Measurements from ENCODE around the gene PRND. TPM values are rescaled to one million over a fixed set of nuclear protein-coding genes. Genes with fewer than 3 reads are reported as not detected.

PRND gene
- total and polyA plus RNA-seq, 4 donors = 0.22 to 12.1 TPM; not detected in 2

GRCh38 chr20:4708036-4708435 is 13.7 kb upstream of the PRND start:
- H3K9me3 ChIP-seq (ENCODE audit: control insufficient read depth in 4 of 4, insufficient read depth in 3 of 4, low read length in 3 of 4) = no peaks in the 10 kb centered on the region
- DNase-seq (no peak), ATAC-seq (ENCODE audit: insufficient read depth, low FRiP score) (no peak)
- WGBS, 2 donors = 86 to 94% methylated on average over 3 of the region's 3 CpGs
- H3K27me3 ChIP-seq (ENCODE audit: control insufficient read depth in 3 of 3, insufficient read depth in 3 of 3, low read length in 2 of 3) = peaks cover 0 to 2% (median 0%) of the 10 kb centered on the region in 3 donors
- no peak overlapping the region for H3K4me3 ChIP-seq
- no peaks in the 10 kb centered on the region for H3K4me1 ChIP-seq (ENCODE audit: control insufficient read depth in 5 of 5, insufficient read depth in 5 of 5, low read length in 5 of 5)
- no peak overlapping the region for H3K9ac ChIP-seq (ENCODE audit: insufficient read depth in 1 of 2, low read length in 2 of 2)
- no peak overlapping the region for H3K27ac ChIP-seq (ENCODE audit: low read depth in 1 of 2, low read length in 1 of 2)
- no peaks in the 10 kb centered on the region for H3K36me3 ChIP-seq (ENCODE audit: control insufficient read depth in 4 of 4, insufficient read depth in 4 of 4, low read length in 4 of 4)
- no peak for TF ChIP-seq CTCF (IDR thresholded peaks at IDR 0.05; ENCODE audit: control extremely low read depth, extremely low read depth)

GRCh38 chr20:4708856-4709255 is 12.9 kb upstream of the PRND start:
- Histone ChIP-seq H3K4me3 (no peak overlapping the region), H3K4me1 (ENCODE audit: control insufficient read depth in 5 of 5, insufficient read depth in 5 of 5, low read length in 5 of 5) (no peaks in the 10 kb centered on the region), H3K36me3 (ENCODE audit: control insufficient read depth in 4 of 4, insufficient read depth in 4 of 4, low read length in 4 of 4) (no peaks in the 10 kb centered on the region), H3K9me3 (ENCODE audit: control insufficient read depth in 4 of 4, insufficient read depth in 3 of 4, low read length in 3 of 4) (no peaks in the 10 kb centered on the region), H3K9ac (ENCODE audit: insufficient read depth in 1 of 2, low read length in 2 of 2) (no peak overlapping the region), H3K27ac (ENCODE audit: low read depth in 1 of 2, low read length in 1 of 2) (no peak overlapping the region), H3K27me3 (ENCODE audit: control insufficient read depth in 3 of 3, insufficient read depth in 3 of 3, low read length in 2 of 3) (no peaks in the 10 kb centered on the region)
- no peak for TF ChIP-seq CTCF (IDR thresholded peaks at IDR 0.05; ENCODE audit: control extremely low read depth, extremely low read depth)
- 90 to 93% methylated on average over 3 of the region's 3 CpGs for WGBS, 2 donors
- DNase-seq = no peak
- ATAC-seq (ENCODE audit: insufficient read depth, low FRiP score) = no peak

- Histone ChIP-seq H3K36me3 (ENCODE audit: control insufficient read depth in 4 of 4, insufficient read depth in 4 of 4, low read length in 4 of 4) (no peaks in the 10 kb centered on the region), H3K27ac (ENCODE audit: low read depth in 1 of 2, low read length in 1 of 2) (no peak overlapping the region), H3K27me3 (ENCODE audit: control insufficient read depth in 3 of 3, insufficient read depth in 3 of 3, low read length in 2 of 3) (no peaks in the 10 kb centered on the region), H3K4me1 (ENCODE audit: control insufficient read depth in 5 of 5, insufficient read depth in 5 of 5, low read length in 5 of 5) (no peaks in the 10 kb centered on the region), H3K4me3 (no peak overlapping the region), H3K9ac (ENCODE audit: insufficient read depth in 1 of 2, low read length in 2 of 2) (no peak overlapping the region), H3K9me3 (ENCODE audit: control insufficient read depth in 4 of 4, insufficient read depth in 3 of 4, low read length in 3 of 4) (peaks cover 0 to 2% (median 0%) of the 10 kb centered on the region in 4 donors)
- no peak for DNase-seq
- WGBS, 2 donors = 96 to 98% methylated on average over 10 of the region's 10 CpGs
- ATAC-seq (ENCODE audit: insufficient read depth, low FRiP score) = no peak
- no peak for TF ChIP-seq CTCF (IDR thresholded peaks at IDR 0.05; ENCODE audit: control extremely low read depth, extremely low read depth)
Observed at GRCh38 chr20:4709261-4710105, 12.2 kb upstream of the PRND start.
